GM19099 (cell line): ENCODE measurements around the gene OTULINL.

ENCODE experiments used
- POLR2A ChIP-seq: IDR thresholded peaks from 3 replicates; pipeline ENCODE4 v1.6.1; 2011; ENCODE audit warnings: low read depth; ENCODE audit not compliant: insufficient read length; ENCODE audit errors: extremely low read depth

Gene OTULINL

DNA sequence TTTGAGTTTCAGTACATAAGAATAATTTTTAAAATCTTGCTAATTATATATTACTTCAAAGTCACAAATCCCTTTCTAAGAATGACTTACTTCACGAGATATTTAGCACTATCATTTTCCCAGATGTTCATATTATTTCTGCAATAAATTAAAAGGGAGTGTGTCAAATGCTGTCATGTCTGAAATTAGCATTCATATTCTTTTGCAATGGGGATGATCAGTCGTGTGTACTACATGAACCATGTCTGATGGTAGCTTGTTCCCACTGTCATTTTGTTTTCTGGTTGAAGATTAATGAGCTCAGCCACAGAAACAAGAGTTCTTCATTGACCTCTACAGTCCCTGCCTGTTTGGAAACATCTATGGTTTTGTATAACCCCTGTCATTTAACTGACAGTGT is 30.1 kb downstream of the OTULINL start:
- no peak for TF ChIP-seq POLR2A

DNA sequence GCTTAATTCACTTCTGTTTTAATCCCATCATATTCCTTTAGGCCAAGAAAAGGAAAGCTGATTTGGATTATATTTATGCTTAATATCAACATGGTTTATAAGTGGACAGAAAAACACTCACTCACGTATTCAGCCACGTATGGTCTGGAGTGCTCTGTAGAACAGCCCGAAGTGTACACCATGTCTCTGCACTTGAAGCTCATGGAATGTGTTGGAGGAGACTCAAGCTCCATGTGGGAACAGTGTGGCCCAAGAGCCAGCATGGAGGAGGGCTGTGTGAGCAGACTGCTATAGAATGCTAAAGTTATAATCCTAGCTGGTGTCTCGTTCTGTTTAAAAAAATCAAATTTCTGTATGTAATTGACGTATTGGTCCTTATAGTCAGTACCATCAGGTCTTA is 32.9 kb downstream of the OTULINL start:
- TF ChIP-seq POLR2A: no peak

DNA sequence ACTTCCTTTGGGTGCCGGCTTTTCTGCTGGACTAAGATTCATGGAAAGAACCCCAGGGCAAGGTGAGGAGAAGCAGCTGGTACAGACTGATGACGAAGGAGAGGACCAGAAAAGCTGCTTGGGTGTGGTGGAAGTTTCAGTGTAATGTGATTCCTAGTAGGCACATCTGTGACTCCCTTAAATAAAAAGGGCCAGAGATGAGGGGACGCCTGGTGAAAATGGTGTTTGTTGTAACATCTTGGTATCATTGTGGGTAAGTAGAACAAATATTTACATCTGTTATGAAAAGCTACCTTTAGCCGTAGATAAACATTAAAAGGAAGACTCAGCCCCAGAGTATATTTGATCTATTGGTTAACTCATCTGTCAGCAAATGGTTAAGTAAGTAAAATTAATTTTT is 33.8 kb downstream of the OTULINL start:
- TF ChIP-seq POLR2A: no peak

DNA sequence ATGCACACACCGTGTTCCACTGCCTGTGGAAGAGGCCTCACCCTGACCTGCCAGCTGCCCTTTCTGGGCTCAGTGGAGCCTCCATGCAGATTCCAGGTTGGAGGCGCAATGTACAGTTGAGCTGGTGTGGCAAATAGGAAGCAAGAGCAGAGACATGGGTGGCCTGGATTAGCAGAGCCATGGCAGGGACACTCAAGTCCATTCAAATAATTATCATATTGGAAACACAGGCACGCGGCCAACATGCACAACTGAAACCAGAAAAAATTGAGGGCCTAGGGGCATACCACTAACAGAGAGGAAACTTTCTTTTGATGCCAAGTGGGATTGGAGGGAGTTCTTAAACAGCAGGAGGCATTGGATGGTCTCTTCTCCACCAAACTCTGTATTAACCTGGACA is 35.8 kb downstream of the OTULINL start:
- TF ChIP-seq POLR2A: no peak

DNA sequence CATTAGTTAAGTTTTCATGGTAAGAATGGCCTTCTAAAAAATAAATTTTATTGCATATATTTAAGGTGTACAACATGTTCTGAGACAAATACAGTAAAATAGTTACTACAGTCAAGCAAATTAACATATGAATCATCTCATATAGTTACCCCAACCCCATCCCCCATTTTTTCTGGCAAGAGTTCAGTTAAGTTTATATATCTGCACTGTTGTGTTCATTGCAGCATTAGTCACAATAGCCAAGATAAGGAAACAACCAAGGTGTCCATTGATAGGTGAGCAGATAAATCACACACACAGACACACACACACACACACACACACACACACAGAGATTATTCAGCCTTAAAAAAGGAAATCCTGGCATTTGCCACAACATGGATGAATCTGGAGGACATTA is 45.7 kb downstream of the OTULINL start:
- TF ChIP-seq POLR2A: no peak

DNA sequence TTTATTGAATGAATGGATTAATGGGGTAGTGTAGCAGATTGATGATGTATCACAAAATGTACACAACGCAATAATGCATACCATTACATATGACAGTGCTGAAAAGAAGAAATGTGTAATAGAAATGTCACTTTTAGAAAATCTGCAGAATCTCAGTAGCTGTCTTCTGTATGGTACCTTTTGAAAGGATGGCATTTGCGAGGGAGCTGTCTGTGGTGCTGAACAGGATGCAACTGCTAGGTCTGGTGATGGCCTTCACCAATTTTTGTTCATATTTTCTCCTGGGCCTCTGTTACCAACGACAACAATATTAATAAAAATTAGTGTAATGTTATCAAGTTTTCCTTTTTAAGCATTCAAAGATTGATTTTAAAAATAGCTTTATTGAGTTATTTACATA is 46.8 kb downstream of the OTULINL start:
- no peak for TF ChIP-seq POLR2A

DNA sequence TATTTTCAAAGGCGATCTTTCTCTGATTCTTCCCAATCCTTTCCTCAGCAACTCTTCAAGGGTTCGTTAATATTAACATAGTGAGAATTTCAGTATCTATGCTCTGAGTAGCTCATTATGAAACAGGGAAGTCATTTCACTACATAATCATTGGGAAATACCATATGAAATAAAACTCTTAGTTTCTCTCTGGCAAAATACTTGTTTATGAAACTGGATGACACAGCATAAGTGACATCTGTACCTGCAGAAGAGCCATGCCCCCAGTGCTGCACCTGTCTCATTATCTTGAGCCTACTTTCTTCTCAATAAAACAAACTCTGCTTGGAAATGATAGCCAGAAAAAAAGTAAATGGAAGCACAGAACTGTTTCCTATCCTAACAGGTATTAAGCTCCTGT is 49.1 kb downstream of the OTULINL start:
- TF ChIP-seq POLR2A: no peak

DNA sequence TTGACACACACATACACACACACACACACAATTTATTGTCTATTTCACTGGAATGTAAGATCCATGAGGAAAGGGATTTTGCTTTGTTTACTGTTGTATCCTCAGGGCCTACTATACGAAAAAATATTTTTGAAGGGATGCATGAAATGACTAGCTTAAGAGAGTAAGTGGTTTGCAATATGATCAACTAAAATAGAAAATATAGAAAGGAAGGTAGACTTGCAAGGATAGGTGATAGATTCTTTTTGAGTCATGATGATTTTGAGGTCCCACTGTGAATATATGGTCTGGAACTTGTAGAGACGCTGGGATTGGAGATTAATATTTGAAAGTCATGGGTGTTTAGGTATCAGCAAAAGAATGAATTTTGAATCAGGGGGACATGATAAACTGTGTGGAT is 54.1 kb downstream of the OTULINL start:
- TF ChIP-seq POLR2A: no peak

DNA sequence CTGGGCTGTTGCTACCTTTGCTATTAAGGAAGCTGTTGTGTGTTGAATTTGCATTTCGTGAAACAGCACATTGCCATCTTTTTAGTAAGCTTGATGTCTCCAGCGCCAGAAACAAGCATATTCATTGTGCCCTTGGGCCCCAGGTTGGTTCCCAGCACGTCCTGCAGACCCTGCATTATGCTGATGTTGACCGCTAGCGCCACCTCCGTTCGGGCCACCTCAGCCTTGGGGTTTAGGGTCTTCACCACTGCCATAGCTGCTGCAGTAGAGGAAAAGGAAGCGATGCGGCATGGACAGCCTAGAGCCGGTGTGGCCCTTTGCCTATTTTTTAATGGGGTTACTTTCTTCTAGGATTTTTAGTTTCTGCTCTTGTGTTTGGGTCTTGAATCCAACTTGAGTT is 59.2 kb downstream of the OTULINL start:
- no peak for TF ChIP-seq POLR2A

DNA sequence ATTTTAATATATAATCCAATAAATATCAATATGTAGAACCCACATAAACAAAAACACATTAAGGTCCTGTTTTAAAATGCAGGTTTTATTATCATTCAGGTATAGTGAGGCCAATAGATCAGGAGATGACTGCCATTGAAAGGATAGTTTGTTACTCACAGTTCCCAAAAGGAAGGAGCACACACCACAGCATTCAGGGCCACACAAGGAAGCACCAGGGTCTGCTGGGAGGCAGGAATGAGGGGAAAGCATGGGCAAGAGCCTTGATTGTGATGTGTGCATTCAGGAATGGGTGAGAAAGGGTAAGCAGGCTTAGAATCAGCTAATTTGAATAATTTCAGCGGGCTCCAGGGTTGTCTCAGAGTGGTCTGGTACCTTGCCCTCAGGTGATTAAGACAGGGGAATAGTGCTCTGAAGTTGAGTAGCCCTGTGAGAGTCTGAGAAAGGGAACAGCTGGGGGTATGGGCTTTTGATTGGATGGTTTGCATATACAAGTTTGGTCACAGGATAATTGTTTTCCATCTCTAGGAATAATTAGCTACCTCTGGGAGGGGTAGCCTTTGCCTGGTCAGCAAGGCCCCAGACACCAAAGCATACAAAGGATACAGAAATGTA is 63.1 kb downstream of the OTULINL start:
- no peak for TF ChIP-seq POLR2A

DNA sequence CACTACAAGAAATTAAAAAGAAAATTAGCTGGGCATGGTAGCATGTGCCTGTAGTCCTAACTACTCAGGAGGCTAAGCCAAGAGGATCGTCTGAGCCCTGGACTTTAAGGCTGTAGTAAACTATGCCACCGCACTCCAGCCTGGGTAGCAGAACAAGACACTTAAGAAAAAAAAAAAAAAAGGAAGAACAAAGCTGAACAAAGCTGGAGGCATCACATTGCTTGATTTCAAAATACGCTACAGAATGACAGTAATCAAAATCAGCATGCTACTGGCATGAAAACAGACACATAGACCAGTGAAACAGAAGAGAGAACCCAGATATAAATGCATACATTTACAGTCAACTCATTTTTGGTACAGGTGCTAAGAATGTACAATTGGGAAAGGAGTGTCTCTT is 68.5 kb downstream of the OTULINL start:
- TF ChIP-seq POLR2A: no peak

DNA sequence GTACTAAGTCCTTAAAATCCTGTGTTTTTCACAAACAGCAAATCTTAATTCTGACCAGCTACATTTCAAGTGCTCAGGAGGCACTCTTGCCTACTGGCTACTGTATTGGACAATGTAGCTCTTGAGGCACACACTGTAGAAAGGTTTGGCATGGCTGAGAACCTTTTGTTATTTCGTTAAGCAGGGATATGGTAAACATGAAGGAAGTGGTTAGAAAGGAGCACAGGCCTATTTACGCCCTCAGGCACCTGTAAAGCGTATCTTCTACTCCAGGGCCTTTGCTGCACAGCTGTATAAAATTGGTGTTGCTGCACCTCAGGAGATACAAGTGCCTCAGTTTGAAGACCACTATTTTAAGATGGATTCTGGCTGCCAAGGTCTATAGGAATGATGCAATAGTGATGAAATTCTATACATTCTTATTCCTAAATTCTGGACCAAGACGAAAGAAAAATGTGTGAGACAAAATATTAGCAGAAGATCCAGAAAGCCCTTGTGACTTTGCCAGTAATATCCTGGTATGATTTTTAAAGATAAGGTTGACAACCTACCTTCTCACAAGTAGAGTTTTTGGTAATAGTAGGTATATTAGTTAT is 73.7 kb downstream of the OTULINL start:
- no peak for TF ChIP-seq POLR2A

DNA sequence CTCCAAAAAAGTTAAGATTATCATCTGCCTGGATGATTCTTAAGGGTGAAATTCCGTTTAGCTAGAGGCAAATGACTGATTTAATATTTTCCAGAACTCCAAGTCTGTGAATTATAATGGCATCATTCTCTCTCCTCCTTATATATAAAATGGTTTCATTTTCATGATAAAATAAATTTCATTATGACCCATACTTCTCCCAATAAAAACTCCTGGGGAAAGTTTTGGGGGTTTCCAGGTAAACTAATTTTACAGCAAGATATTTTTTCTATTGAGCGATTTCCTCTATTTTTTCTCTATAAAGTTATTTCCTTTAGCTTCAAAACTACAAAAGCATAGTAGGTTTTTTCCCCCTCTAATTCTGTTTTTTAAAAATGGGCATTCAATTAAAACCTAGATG is 75.3 kb downstream of the OTULINL start:
- no peak for TF ChIP-seq POLR2A

DNA sequence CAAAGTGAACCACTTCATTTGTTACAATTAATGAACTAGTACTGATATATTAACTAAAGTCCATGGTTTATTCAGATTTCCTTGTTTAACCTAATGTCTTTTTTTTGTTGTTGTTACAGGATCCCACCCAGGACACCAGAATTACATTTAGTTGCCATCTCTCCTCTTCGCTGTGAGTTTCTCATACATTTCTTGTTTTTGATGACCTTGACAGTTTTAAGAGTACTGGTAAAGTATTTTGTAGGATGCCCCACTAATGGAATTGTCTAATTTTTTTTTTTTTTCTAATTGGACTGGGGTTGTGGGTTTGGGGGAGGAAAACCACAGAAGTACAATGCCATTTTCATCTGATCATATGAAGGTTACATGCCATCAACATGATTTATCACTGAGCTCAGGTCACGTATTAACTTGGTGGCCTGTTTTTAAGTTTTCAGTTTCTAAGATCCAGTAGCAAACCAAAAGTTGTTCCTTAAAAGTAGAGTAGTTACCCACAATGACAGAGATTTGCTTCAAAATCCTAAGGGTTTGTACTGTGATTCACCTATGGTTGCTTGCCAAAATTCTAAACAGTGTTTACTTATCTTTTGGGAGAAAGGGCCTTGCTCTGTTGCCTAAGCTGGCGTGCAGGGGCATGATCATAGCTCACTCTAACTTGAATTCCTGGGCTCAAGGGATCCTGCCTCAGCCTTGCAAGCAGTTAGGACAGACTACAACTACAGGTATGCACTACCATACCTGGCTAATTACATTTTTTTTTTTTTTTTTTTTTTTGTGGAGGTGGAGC is 78.4 kb downstream of the OTULINL start:
- no peak for TF ChIP-seq POLR2A

DNA sequence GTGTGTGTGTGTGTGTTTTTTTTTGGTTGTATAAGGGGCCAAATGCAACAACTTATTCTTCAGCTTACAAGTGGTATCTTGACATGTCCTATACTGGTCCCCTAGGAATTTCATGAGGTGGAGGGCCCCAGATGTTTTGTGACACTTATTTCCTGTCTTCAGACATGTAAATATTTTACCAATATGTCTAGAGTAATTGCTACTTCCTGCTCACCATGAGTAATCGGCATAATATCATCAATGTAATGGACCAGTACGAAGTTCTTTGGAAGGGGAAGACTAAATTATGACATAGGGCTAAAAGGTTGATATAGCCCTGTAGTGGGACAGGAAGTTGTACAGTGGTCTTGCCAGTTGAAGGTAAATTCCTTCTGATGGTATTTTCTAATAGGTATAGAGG is 79.2 kb downstream of the OTULINL start:
- no peak for TF ChIP-seq POLR2A
